Hypothalamus (tissue), 51 donors: Measurements from ENCODE around the gene FXYD4.
"Not testable (repeated sequence)": the region's sequence is repeated elsewhere in the genome, so short reads cannot be mapped to it uniquely, and the experiment has no call there.

ENCODE experiments used
- DNase-seq, 51 donors: peaks; one replicate each; lab custom pipeline; 2025; lab: John Stamatoyannopoulos, UW

The FXYD4 gene

GRCh38 chr10:43371418-43371817 lies at the start of gene FXYD4:
FXYD4 (plus strand) TSS chr10:43371636; CDS start chr10:43373747, 2,111 bp downstream.
- DNase-seq: no peak

- peak in 21 of 51 donors; percentile 9 to 61 (median 36) for DNase-seq
Observed at GRCh38 chr10:43322331-43322730, 49.1 kb upstream of the FXYD4 start.

DNA sequence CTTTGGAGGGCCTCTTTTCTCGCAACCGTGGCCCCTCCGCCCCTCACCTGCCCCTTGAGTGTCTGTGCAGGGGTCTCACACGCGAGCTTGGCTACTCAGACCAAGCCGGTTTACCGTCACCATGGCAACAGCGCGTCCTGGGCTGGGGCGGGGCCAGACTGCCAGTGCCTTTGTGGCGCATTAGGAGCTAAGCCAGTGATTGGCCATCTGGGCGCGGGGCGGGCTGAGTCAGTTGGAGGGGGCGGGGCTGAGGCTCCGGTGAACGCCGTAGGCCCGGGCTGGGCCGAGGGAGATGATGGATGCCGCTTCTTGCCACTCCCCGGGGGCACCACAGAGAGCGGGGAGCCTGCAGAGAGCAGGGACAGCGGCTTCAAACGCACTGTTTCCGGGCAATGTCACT lies 48.7 kb upstream of the FXYD4 start:
- DNase-seq: peak; percentile 30 to 98 (median 92)

GRCh38 chr10:43323245-43323644 lies 48.2 kb upstream of the FXYD4 start:
- peak in 1 of 51 donors; percentile 36 for DNase-seq

- DNase-seq: no peak
Observed at GRCh38 chr10:43324876-43325275, 46.6 kb upstream of the FXYD4 start.

- no peak for DNase-seq
Observed at GRCh38 chr10:43327171-43327570, 44.3 kb upstream of the FXYD4 start.

- no peak for DNase-seq
Observed at GRCh38 chr10:43327986-43328385, 43.5 kb upstream of the FXYD4 start.

- DNase-seq: not testable (repeated sequence)
Observed at GRCh38 chr10:43328810-43329209, 42.6 kb upstream of the FXYD4 start.

DNA sequence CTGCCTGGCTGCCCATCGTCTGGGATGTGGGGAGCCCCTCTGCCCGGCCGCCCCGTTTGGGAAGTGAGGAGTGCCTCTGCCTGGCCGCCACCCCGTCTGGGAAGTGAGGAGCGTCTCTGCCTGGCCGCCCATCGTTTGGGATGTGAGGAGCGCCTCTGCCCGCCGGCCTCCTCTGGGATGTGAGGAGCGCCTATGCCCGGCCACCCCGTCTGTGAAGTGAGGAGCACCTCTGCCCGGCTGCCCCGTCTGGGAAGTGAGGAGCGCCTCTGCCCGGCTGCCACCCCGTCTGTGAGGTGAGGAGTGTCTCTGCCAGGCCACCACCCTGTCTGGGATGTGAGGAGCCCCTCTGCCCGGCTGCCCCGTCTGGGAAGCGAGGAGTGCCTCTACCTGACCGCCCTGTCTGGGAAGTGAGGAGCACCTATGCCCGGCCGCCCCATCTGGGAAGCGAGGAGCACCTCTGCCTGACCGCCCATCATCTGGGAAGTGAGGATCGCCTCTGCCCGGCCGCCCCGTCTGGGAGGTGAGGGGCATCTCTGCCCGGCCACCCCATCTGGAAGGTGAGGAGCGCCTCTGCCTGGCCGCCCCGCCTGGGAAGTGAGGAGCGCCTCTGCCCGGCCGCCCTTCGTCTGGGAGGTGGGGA lies 42.1 kb upstream of the FXYD4 start:
- DNase-seq: not testable (repeated sequence)

- not testable (repeated sequence) for DNase-seq
Observed at GRCh38 chr10:43330049-43330823, 41.2 kb upstream of the FXYD4 start.

GRCh38 chr10:43330824-43331127 lies 40.7 kb upstream of the FXYD4 start:
- DNase-seq: not testable (repeated sequence)

DNA sequence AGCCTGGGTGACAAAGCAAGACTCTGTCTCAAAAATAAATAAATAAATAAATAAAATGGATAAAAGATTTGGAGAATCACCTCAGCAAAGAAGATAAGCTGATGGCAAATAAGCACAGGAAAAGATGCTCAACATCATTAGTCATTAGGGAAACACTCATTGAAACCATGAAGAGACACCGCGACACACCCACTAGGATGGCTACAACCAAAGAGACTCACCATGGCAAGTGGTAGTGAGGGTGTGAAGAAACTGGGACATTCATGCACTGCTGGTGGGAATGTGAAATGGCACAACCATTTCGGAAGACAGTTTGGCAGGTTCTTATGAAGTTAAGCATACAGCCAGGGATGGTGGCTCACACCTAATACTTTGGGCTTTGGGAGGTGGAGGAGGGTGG lies 37.8 kb upstream of the FXYD4 start:
- no peak for DNase-seq

- no peak for DNase-seq
Observed at GRCh38 chr10:43336061-43336460, 35.4 kb upstream of the FXYD4 start.

DNA sequence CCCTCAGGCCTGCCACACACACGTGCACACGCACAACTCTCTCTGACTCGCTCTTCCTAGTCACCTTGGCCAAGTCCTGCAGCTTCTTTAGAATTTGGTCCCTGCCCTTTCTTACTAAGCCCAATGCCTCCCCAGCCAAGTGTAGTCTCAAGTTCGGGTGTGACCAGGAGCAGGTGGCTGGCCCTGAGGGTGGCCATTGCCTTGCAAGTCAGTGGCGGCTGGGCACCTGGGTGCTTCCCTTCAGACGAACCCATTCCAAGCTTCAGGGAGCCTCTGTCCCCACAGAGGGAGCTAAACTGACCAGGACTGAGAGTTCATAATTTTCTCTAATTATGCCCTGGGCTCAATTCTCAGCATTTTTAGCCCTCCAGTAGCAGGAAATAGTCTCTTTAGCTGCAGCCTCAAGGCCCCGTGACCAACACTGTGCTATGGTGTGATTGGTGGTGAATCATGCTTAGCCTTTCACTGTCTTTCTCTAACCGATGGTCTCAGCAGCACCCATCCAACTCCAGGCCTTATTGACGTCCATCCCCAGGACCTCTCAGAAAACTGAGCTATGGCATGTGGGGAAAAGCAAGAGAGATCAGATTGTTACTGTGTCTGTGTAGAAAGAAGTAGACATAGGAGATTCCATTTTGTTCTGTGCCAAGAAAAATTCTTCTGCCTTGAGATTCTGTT lies 34.7 kb upstream of the FXYD4 start:
- DNase-seq: no peak

- not testable (repeated sequence) for DNase-seq
Observed at GRCh38 chr10:43337536-43337935, 33.9 kb upstream of the FXYD4 start.

DNA sequence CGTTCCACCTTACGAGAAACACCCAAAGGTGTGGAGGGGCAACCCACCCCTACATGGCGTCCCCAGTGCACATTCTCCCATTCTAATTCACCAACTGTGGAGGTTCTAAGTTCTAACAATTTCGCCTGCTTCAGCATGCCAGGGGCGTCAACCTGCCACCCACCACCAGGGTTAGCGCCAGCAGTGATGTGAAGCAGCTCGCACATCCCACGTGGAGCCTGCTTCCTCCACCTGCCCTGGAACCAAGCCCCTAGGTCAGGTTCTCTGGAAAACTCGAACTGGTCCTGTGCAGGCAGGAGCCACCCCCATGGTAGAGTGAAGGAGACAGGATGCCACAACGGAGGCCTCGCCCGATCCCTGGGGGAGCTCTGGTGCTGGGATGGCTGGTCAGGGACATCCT lies 33.3 kb upstream of the FXYD4 start:
- no peak for DNase-seq

GRCh38 chr10:43339136-43339535 lies 32.3 kb upstream of the FXYD4 start:
- DNase-seq: no peak

GRCh38 chr10:43340101-43340500 lies 31.3 kb upstream of the FXYD4 start:
- DNase-seq: no peak

DNA sequence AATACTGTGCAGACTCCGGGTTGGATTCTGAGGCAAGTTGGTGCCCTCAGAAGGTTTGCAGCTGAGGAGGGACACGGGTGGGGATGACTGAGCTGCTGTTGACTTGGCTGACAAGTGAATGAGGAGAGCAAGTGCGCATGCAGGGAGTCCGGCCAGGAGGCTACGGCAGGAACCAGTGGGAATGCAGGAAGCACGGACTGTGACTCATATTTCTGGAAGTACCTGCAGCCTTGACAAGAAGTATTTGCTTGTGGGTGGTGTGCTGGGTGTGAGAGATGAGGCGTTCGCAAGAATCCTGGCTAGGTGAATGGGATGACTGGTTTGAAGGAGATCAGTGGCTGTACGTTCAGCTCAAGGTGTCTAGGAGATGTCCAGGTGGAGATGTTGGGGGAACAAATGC lies 30.8 kb upstream of the FXYD4 start:
- no peak for DNase-seq

DNA sequence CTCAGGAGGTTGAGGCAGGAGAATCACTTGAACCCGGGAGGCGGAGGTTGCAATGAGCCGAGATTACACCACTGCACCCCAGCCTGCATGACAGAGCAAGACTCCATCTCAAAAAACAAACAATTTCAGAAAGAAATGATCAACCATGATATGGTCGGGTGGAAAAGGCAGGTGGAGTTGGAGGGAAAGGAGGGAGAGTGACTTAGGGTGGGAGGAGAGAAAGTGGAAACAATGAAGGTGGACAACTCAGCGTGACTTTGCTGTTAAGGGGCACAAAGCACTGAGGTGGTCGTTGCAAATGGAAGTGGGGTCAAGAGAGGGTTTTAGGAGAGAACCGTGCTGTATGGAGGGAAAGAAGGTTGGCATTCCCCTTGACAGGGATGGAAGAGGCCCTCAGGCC lies 30.0 kb upstream of the FXYD4 start:
- DNase-seq: no peak

- DNase-seq: no peak
Observed at GRCh38 chr10:43342279-43343125, 28.9 kb upstream of the FXYD4 start.
